Stomach (tissue), 9 donors: ENCODE data around the gene CALY. TPM values are rescaled to one million over a fixed set of nuclear protein-coding genes. Genes with fewer than 3 reads are reported as not detected.

Experiments used
- DNase-seq, 2 donors: peaks; one replicate each; pipeline versions ENCODE4 v3.0.0 to v3.0.0-alpha.2; 2013 to 2019
- H3K27ac ChIP-seq, 5 donors: fragments of 200-600 bp in 4 of 5; sonication (generic) in 4 of 5; one replicate each; pipeline ENCODE4 v1.5.1; 2013 to 2019; ENCODE audit warnings: mild to moderate bottlenecking in 1 of 5, moderate library complexity in 1 of 5
- H3K27me3 ChIP-seq, 3 donors: fragments of 200-600 bp; sonication (generic); one replicate each; pipeline ENCODE4 v1.5.1; 2017 to 2019; ENCODE audit warnings: mixed run types in 1 of 3
- H3K36me3 ChIP-seq, 4 donors: fragments of 200-600 bp; sonication (generic); 1 replicate in 3 of 4; 2 replicates in 1 of 4; pipeline ENCODE4 v1.5.1; 2016 to 2019
- H3K4me1 ChIP-seq, 4 donors: fragments of 200-600 bp; sonication (generic); one replicate each; pipeline ENCODE4 v1.5.1; 2016 to 2019
- H3K4me3 ChIP-seq, 4 donors: fragments of 200-600 bp; sonication (generic) in 3 of 4; one replicate each; pipeline ENCODE4 v1.5.1; 2016 to 2019; ENCODE audit warnings: mild to moderate bottlenecking in 1 of 4
- H3K9me3 ChIP-seq, 4 donors: fragments of 200-600 bp; sonication (generic); one replicate each; pipeline ENCODE4 v1.5.1; 2016 to 2019
- EP300 ChIP-seq: sonication (generic); formaldehyde crosslinking; IDR thresholded peaks from one replicate; pipeline ENCODE4 v1.6.1; 2017; ENCODE audit warnings: antibody characterized with exemption
- POLR2A ChIP-seq, 4 donors: fragments of 450-650 bp; IDR thresholded peaks; one replicate each; pipeline ENCODE4 v1.6.1; 2016; ENCODE audit warnings: antibody characterized with exemption in 4 of 4, control low read depth in 2 of 4, mild to moderate bottlenecking in 1 of 4, moderate library complexity in 1 of 4
- POLR2AphosphoS5 ChIP-seq, 3 donors: sonication (generic); formaldehyde crosslinking; IDR thresholded peaks; one replicate each; pipeline ENCODE4 v1.6.1; 2016; ENCODE audit warnings: antibody characterized with exemption in 3 of 3
- WGBS, 5 donors: extraction: QIAGEN DNeasy Blood & Tissue Kit in 3 of 5; methylation state at CpG; one replicate each; pipeline versions ENCODE4 v1.1.5 to v1.1.7; 2013 to 2018; 5-methylcytosine and 5-hydroxymethylcytosine counted together
- intact Hi-C: fragments of 100-400 bp; cut with DNase I; formaldehyde crosslinking; loops from one replicate; pipeline ENCODE4 v1.15.1; 2023; ENCODE audit warnings: low total_unique reads
- polyA plus RNA-seq, 3 donors: library from polyadenylated mRNA; stranded (reverse); fragments of 200-250 nt; gene quantifications; one replicate each; pipeline ENCODE4 v1.2.3, GENCODE V29; 2013
- total RNA-seq, 5 donors: library from RNA; depleted of rRNA; stranded (reverse); fragments of >200 nt; gene quantifications; one replicate each; pipeline versions ENCODE4 v1.1.0 to v1.2.3, GENCODE V29; 2014 to 2016
- TF ChIP-seq, protein P1 (sequence below), 7 experiments: fragments of 450-650 bp in 4 of 7; fragments of 200-600 bp in 3 of 7; sonication (generic) in 3 of 7; IDR thresholded peaks; one replicate each; pipeline ENCODE4 v1.5.1; 2016 to 2019; ENCODE audit warnings: antibody characterized with exemption in 7 of 7, control low read depth in 2 of 7, mild to moderate bottlenecking in 1 of 7
- donor health status: healthy with polysubstance abuse.
- donor health status: Bipolar disorder and iron deficiency.
- donor health status: healthy.

Gene CALY
- total and polyA plus RNA-seq, 8 donors = 0.44 to 2.6 (median 1.4) TPM; not detected in 4

DNA sequence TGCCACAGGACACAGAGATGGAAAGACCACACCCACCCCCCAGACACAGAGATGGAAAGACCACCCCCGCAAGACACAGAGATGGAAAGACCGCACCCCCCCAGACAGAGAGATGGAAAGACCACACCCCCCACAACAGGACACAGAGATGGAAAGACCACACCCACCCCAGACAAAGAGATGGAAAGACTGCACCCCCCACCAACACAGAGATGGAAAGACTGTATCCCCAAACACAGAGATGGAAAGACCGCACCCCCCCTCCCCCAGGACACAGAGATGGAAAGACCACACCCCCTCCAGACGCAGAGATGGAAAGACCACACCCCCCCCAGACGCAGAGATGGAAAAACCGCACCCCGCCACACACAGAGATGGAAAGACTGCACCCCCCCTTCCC is 20.0 kb downstream of the CALY start:
- TF ChIP-seq EP300 (no peak), POLR2A (IDR thresholded peaks at IDR 0.05) (no peak), POLR2AphosphoS5 (IDR thresholded peaks at IDR 0.05) (no peak)
- TF ChIP-seq, protein P1, sequence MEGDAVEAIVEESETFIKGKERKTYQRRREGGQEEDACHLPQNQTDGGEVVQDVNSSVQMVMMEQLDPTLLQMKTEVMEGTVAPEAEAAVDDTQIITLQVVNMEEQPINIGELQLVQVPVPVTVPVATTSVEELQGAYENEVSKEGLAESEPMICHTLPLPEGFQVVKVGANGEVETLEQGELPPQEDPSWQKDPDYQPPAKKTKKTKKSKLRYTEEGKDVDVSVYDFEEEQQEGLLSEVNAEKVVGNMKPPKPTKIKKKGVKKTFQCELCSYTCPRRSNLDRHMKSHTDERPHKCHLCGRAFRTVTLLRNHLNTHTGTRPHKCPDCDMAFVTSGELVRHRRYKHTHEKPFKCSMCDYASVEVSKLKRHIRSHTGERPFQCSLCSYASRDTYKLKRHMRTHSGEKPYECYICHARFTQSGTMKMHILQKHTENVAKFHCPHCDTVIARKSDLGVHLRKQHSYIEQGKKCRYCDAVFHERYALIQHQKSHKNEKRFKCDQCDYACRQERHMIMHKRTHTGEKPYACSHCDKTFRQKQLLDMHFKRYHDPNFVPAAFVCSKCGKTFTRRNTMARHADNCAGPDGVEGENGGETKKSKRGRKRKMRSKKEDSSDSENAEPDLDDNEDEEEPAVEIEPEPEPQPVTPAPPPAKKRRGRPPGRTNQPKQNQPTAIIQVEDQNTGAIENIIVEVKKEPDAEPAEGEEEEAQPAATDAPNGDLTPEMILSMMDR (IDR thresholded peaks at IDR 0.05) = no peak
- H3K4me3 ChIP-seq = no peak overlapping the region
- 84 to 92% (median 88%) methylated on average over 7 of the region's 7 CpGs for WGBS, 5 donors
- H3K27ac ChIP-seq = no peak overlapping the region
- H3K27me3 ChIP-seq = peaks cover 0 to 30% (median 7%) of the 10 kb centered on the region in 3 donors
- DNase-seq = no peak
- intact Hi-C loops = no loop called here
- peaks cover 0 to 14% (median 6%) of the 10 kb centered on the region in 4 donors for H3K4me1 ChIP-seq
- peaks cover 9 to 17% (median 17%) of the 10 kb centered on the region in 4 donors for H3K36me3 ChIP-seq
- no peaks in the 10 kb centered on the region for H3K9me3 ChIP-seq

DNA sequence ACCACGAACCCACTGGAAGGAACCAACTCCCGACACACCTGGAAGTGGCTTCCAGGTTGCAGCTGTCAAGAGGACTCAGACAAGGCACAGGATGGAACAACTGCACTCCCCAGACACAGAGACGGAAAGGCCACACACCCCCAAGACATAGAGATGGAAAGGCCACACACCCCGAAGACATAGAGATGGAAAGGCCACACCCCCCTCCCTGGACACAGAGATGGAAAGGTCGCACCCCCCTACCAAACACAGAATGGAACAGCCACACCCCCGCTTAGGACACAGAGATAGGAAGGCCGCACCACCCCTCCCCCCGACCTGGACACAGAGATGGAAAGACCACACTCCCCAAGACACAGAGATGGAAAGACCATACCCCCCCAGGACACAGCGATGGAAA is 20.4 kb downstream of the CALY start:
- TF ChIP-seq EP300 = no peak
- TF ChIP-seq, protein P1 (IDR thresholded peaks at IDR 0.05) = no peak
- no peak for TF ChIP-seq POLR2A (IDR thresholded peaks at IDR 0.05)
- no peak for TF ChIP-seq POLR2AphosphoS5 (IDR thresholded peaks at IDR 0.05)
- 77 to 94% (median 87%) methylated on average over 5 to 9 of the region's 9 CpGs for WGBS, 5 donors
- DNase-seq = no peak
- H3K4me3 ChIP-seq = no peak overlapping the region
- peaks cover 0 to 14% (median 6%) of the 10 kb centered on the region in 4 donors for H3K4me1 ChIP-seq
- H3K27me3 ChIP-seq = peaks cover 0 to 27% (median 7%) of the 10 kb centered on the region in 3 donors
- intact Hi-C loops = no loop called here
- H3K27ac ChIP-seq = no peak overlapping the region
- peaks cover 9 to 22% (median 21%) of the 10 kb centered on the region in 4 donors for H3K36me3 ChIP-seq
- H3K9me3 ChIP-seq = no peaks in the 10 kb centered on the region

DNA sequence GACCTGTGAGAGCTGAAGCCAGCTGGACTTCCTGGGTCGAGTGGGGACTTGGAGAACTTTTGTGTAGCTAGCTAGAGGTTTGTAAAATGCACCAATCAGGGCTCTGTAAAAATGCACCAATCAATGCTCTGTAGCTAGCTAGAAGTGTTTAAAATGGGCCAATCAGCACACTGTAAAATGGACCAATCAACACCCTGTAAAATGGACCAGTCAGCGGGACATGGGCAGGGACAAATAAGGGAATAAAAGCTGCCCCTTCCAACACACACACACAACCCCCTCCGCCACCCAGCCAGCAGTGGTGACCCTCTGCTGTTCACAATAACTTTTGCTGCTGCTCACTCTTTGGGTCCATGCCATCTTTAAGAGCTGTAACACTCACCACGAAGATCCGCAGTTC is 20.8 kb downstream of the CALY start:
- whole genome bisulfite sequencing, 5 donors = 80 to 90% (median 86%) methylated on average over 5 of the region's 5 CpGs
- Histone ChIP-seq H3K4me3 (no peak overlapping the region), H3K36me3 (peaks cover 9 to 26% (median 26%) of the 10 kb centered on the region in 4 donors), H3K27me3 (peaks cover 0 to 23% (median 7%) of the 10 kb centered on the region in 3 donors), H3K9me3 (no peaks in the 10 kb centered on the region), H3K27ac (no peak overlapping the region), H3K4me1 (peaks cover 0 to 14% (median 6%) of the 10 kb centered on the region in 4 donors)
- no peak for TF ChIP-seq EP300
- no peak for TF ChIP-seq POLR2A (IDR thresholded peaks at IDR 0.05)
- no peak for TF ChIP-seq POLR2AphosphoS5 (IDR thresholded peaks at IDR 0.05)
- TF ChIP-seq, protein P1 (IDR thresholded peaks at IDR 0.05) = no peak
- no peak for DNase-seq
- intact Hi-C loops = no loop called here

GRCh38 chr10:133314911-133315310 is 21.8 kb downstream of the CALY start:
- Histone ChIP-seq H3K4me3 (no peak overlapping the region), H3K36me3 (peaks cover 15 to 36% (median 35%) of the 10 kb centered on the region in 4 donors), H3K27ac (no peak overlapping the region), H3K27me3 (peaks cover 0 to 17% (median 7%) of the 10 kb centered on the region in 3 donors), H3K9me3 (no peaks in the 10 kb centered on the region), H3K4me1 (peaks cover 4 to 19% (median 7%) of the 10 kb centered on the region in 4 donors)
- WGBS, 5 donors = 77 to 94% (median 92%) methylated on average over 12 of the region's 12 CpGs
- no peak for DNase-seq
- intact Hi-C loops = loop anchor here (5.0 kb wide), 1 partner anchor 58 kb away; no protein-coding TSS in a partner anchor
- TF ChIP-seq, protein P1 (IDR thresholded peaks at IDR 0.05) = no peak
- no peak for TF ChIP-seq EP300
- TF ChIP-seq POLR2AphosphoS5 (IDR thresholded peaks at IDR 0.05) = no peak
- TF ChIP-seq POLR2A (IDR thresholded peaks at IDR 0.05) = no peak
